Fibroblast of skin of right biceps (primary cell): ENCODE results near the gene SUOX.
A peak's percentile ranks its signal among the peaks of the same experiment; 100 is the strongest.
"Not testable (repeated sequence)": the region's sequence is repeated elsewhere in the genome, so short reads cannot be mapped to it uniquely, and the experiment has no call there.

Source experiments
- DNase-seq: peaks from one replicate; pipeline ENCODE4 v3.0.0-alpha.2; 2013

The SUOX gene

GRCh38 chr12:55996715-55997534 lies at the start of gene SUOX:
SUOX (plus strand) TSS chr12:55997276; CDS start chr12:56002222, 4,946 bp downstream.
- peak; percentile 92 for DNase-seq

GRCh38 chr12:55955344-55955743 lies 41.7 kb upstream of the SUOX start:
- no peak for DNase-seq

DNA sequence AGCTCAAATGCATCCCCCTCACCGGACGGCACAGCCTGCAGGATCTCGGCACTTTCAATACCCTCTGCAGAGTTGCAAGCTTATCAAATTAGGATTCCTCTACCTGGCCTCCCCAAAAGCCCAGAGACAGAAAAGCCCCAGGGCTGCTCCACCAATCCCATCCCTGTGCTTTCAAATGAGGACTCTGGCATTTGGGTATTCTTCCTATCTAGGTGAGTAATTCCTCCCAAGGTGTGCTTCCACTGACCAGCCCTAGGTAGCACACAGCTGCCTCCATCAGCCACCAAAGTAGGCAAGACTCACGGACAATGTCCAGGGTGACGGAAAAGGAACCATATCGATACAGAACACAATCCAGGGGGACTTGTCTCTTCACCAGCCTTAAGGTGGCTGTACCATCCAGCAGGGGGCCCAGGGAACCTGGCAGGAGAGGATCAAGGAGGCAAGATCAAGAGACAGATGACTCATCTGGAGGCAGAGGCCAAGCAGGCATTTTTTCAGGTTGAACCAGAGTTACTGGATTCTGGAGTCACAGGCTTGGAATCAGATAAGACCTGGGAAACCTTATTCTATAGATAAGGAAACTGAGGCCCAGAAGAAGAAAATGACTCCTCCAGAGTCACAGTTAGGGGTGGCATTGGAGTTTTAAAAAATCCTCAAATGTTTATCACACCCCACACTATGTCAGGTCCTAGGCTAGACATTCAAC lies 41.1 kb upstream of the SUOX start:
- peak; percentile 62 for DNase-seq

- DNase-seq = no peak
These were observed 39.8 kb upstream of the SUOX start for GRCh38 chr12:55957106-55957859.

- no peak for DNase-seq
These were observed 33.3 kb upstream of the SUOX start for GRCh38 chr12:55963760-55964159.

DNA sequence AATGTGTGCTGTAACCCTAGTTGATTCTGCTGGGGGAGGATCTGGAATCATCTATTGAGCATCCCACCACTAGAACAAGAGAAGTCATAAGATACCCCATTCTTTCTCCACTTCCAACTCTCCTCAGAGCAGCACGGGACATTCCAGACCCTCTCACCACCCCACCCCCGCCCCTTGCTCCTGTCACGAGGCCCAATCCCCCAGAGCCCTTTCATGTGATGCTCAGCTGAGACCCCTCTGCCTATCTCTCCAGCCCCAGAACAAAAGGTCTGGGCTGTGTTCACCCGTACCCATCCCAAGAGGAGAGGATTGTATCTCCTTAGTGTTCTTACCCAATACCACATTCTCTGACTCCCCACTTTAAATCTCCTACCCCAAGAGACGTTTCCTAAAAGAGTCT lies 31.8 kb upstream of the SUOX start:
- DNase-seq = no peak

DNA sequence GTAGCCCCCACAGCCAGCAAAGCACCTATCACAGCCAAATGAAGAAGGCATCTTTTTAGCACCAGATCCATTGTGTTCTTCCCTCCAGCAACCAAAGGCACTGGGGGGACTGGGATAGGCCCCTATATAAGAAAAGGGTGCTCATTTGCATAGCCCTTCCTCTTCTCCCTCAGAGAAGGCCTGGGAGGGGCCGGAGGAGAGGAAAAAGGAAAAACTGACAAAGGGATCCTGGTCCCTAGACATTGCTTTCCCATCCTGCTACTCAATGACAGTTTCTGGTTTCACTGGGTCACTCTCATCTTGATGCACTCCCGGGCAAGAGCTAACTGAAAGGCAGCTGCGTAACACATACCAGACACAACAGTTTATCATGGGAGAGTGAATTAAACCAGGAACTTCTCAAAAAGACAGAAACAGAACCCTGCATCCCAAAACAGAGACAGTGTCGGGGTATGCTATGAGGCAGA lies 31.1 kb upstream of the SUOX start, which contains the start of gene PMEL:
Gene PMEL, minus strand, starts transcription at position 102 of the 467 bp plus-strand sequence. Its CDS starts 31 bp downstream, at position 71.
- peak; percentile 6 for DNase-seq

GRCh38 chr12:55966408-55967281 lies 30.4 kb upstream of the SUOX start, which contains the start of gene CDK2:
CDK2 (plus strand) TSS chr12:55966830; CDS start chr12:55967009, 179 bp downstream.
- peak; percentile 82 for DNase-seq

DNA sequence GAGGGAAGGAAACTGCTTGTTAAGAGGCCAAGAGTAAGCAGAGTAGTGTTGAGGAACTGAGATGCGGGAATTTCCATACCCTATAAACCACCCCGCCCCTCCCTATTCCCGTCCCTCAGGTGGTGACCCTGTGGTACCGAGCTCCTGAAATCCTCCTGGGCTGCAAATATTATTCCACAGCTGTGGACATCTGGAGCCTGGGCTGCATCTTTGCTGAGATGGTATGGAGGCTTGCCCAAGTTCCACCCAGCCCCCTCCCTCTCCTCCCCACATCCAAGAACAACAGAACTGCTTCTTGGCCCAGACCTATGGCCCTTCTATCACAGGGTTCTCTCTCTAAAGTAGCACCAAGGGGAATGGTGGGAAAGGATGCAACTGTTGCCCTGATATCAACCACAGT lies 27.7 kb upstream of the SUOX start:
- DNase-seq = no peak

DNA sequence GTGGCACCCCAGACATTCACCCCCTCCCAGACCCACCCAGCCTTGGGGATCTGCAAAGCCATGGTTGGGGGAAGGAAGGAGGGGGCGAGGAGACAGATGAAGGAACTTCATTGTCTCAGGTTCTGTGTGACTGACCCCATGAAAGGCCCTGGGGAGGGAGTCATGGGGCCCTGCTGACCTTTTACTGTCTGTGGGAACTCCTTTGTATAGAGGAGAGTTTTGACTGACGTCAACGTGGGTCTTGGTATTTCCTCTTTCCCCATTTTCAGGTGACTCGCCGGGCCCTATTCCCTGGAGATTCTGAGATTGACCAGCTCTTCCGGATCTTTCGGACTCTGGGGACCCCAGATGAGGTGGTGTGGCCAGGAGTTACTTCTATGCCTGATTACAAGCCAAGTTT lies 26.3 kb upstream of the SUOX start:
- peak; percentile 49 for DNase-seq

DNA sequence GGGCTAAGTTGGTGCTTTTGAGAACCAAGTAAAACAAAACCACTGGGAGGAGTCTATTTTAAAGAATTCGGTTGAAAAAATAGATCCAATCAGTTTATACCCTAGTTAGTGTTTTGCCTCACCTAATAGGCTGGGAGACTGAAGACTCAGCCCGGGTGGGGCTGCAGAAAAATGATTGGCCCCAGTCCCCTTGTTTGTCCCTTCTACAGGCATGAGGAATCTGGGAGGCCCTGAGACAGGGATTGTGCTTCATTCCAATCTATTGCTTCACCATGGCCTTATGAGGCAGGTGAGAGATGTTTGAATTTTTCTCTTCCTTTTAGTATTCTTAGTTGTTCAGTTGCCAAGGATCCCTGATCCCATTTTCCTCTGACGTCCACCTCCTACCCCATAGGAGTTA lies 25.0 kb upstream of the SUOX start:
- DNase-seq = peak; percentile 75

- DNase-seq = no peak
These were observed 24.6 kb upstream of the SUOX start for GRCh38 chr12:55972456-55972855.

- peak; percentile 31 for DNase-seq
These were observed 24.0 kb upstream of the SUOX start for GRCh38 chr12:55972911-55973598.

- DNase-seq = peak; percentile 100
These were observed 23.3 kb upstream of the SUOX start, which contains the start of gene RAB5B for GRCh38 chr12:55973599-55974307. RAB5B (plus strand) TSS chr12:55974078; CDS start chr12:55986961, 12,883 bp downstream.

DNA sequence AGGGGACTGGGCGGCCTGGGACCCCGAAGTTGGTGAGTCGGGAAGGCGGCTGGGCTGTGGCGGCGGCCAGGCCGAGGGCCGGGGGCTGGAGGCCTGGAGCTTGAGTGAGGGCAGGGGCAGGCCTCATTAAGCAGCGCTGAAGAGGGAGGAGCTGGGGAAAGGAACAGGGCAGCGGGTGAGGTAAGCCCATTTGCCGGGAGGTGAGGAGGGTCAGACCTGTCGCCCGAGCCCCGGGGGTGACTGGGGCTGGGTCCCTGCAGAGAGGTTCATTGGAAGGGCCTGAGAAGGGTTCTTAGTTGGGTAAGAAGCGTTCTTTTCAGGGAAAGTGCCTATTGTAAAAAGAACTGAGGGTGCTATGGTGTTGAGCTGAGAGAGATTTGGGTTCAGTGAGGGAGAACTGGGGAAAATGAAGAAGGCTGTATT lies 22.8 kb upstream of the SUOX start:
- DNase-seq = peak; percentile 23

- DNase-seq = no peak
These were observed 18.7 kb upstream of the SUOX start for GRCh38 chr12:55978393-55978792.

DNA sequence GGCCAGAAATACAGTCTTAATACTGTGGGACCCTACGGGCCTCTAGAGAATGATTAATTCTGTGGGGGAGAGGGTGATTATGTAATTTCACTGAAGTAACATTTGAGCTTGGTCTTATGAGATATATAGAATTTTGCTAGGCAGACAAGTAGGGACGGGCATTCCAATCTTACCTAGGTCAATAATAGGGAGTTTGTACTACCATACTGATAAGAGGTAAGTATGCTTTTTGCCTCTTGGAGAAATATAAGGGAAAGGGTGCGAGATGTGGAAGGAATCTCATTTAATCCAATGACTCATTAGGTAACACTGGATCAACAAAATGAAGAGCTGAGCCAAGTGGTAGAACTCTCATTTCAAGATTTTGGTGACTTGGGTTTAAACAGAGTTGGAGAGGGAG lies 18.0 kb upstream of the SUOX start:
- DNase-seq = no peak

- not testable (repeated sequence) for DNase-seq
These were observed 15.2 kb upstream of the SUOX start for GRCh38 chr12:55981882-55982281.

DNA sequence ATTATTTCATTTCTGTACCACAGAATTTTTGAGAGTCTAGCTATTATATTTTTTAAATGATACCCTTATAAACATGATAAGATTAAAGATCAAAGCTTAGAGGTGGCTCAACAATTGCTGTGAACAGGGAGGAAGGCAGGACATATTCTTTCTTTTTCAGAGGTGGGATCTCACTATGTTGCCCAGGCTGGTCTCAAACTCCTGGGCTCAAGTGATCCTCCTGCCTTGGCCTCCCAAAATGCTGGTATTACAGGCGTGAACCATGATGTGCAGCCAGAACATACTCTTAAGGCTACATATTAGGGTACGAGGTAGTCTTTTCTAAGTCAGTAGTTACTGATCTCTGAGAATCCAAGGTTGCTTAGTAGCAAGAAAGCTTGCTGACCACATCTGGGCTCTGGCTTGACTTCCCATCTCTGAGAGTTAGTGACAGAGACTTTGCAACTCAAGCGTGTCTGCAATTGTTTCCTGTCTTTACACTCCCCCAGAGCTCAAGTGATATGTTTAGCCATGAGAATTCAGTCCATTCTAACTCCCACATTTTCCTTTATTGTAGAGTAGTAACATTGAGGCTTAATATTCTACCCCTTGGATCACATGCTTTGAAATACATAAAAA lies 14.6 kb upstream of the SUOX start:
- DNase-seq = no peak

- DNase-seq = no peak
These were observed 13.7 kb upstream of the SUOX start for GRCh38 chr12:55983232-55983842.
